A549 (cell line): ENCODE results near the gene SLC22A8.

Source experiments
- CHD4 ChIP-seq: fragments of 200-600 bp; sonication (generic); IDR thresholded peaks from 2 replicates; pipeline ENCODE4 v1.6.1; 2016; ENCODE audit warnings: antibody characterized with exemption, mild to moderate bottlenecking, borderline replicate concordance
- EP300 ChIP-seq, 2 experiments: fragments of >200 bp; sonication (Bioruptor Twin); formaldehyde crosslinking; IDR thresholded peaks; 2 replicates in 1 of 2; 3 replicates in 1 of 2; pipeline ENCODE4 v1.6.1; 2016 to 2017
- GATA3 ChIP-seq: IDR thresholded peaks from 2 replicates; pipeline ENCODE4 v1.6.1; 2012; ENCODE audit warnings: borderline replicate concordance
- HEYL ChIP-seq: fragments of 250-450 bp; sonication (Bioruptor Pico); IDR thresholded peaks from 2 replicates; pipeline ENCODE4 v1.8.0; 2021; ENCODE audit warnings: mild to moderate bottlenecking, moderate library complexity
- JUN ChIP-seq, 2 experiments: fragments of >200 bp; sonication (Bioruptor Twin); formaldehyde crosslinking; IDR thresholded peaks; 2 replicates in 1 of 2; 3 replicates in 1 of 2; pipeline ENCODE4 v1.6.1; 2016 to 2017
- KDM1A ChIP-seq: fragments of 200-600 bp; sonication (generic); IDR thresholded peaks from 2 replicates; pipeline ENCODE4 v1.6.1; 2016; ENCODE audit warnings: low read depth, mild to moderate bottlenecking
- MAFK ChIP-seq: fragments of 450-650 bp; IDR thresholded peaks from 2 replicates; pipeline ENCODE4 v1.6.1; 2014; ENCODE audit not compliant: partially characterized antibody
- POLR2A ChIP-seq: IDR thresholded peaks from 2 replicates; pipeline ENCODE4 v1.6.1; 2012; ENCODE audit warnings: mild to moderate bottlenecking, low read length
- POLR2AphosphoS2 ChIP-seq: conservative IDR thresholded peaks from 2 replicates; pipeline ENCODE4 v1.6.1; 2012; ENCODE audit warnings: low read length, improper control_type of control experiment, inconsistent platforms
- TF ChIP-seq, protein P1 (sequence below): fragments of >200 bp; sonication (Bioruptor Twin); formaldehyde crosslinking; IDR thresholded peaks from 3 replicates; pipeline ENCODE4 v1.5.1; 2016
- TF ChIP-seq, protein P2 (sequence below): IDR thresholded peaks from 2 replicates; pipeline ENCODE4 v1.6.1; 2012
- TF ChIP-seq, protein P3 (sequence below): fragments of 200-600 bp; sonication (generic); IDR thresholded peaks from 2 replicates; pipeline ENCODE4 v1.6.1; 2016; ENCODE audit warnings: antibody characterized with exemption, mild to moderate bottlenecking, moderate library complexity

DNA sequence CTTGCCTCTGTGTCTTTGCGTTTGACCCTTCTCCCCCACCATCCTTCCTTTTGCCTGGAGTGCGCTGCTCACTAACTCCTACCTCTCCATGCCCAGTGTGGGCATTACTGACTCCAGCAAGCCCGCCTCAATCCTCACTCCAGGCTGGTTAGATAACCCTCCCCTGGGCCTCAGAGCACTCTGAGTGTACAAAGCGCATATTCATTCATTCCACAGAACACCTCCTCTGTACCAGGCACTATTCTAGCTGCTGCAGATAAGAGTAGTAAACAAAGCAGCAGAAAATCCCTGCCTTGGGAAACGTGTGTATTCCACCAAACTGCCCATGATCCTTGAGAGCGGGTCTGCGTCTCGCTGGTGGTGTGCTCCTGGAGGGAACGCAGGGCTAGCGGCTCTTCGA, 3.2 kb downstream of the SLC22A8 start:
- TF ChIP-seq, protein P1, sequence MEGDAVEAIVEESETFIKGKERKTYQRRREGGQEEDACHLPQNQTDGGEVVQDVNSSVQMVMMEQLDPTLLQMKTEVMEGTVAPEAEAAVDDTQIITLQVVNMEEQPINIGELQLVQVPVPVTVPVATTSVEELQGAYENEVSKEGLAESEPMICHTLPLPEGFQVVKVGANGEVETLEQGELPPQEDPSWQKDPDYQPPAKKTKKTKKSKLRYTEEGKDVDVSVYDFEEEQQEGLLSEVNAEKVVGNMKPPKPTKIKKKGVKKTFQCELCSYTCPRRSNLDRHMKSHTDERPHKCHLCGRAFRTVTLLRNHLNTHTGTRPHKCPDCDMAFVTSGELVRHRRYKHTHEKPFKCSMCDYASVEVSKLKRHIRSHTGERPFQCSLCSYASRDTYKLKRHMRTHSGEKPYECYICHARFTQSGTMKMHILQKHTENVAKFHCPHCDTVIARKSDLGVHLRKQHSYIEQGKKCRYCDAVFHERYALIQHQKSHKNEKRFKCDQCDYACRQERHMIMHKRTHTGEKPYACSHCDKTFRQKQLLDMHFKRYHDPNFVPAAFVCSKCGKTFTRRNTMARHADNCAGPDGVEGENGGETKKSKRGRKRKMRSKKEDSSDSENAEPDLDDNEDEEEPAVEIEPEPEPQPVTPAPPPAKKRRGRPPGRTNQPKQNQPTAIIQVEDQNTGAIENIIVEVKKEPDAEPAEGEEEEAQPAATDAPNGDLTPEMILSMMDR = no peak
- TF ChIP-seq POLR2A (no peak), POLR2AphosphoS2 (no peak), JUN (IDR thresholded peaks at IDR 0.05) (no peak), EP300 (IDR thresholded peaks at IDR 0.05) (no peak), KDM1A (no peak), GATA3 (no peak), CHD4 (no peak), HEYL (no peak), MAFK (no peak)
- TF ChIP-seq, protein P2, sequence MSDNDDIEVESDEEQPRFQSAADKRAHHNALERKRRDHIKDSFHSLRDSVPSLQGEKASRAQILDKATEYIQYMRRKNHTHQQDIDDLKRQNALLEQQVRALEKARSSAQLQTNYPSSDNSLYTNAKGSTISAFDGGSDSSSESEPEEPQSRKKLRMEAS = no peak
- TF ChIP-seq, protein P3, sequence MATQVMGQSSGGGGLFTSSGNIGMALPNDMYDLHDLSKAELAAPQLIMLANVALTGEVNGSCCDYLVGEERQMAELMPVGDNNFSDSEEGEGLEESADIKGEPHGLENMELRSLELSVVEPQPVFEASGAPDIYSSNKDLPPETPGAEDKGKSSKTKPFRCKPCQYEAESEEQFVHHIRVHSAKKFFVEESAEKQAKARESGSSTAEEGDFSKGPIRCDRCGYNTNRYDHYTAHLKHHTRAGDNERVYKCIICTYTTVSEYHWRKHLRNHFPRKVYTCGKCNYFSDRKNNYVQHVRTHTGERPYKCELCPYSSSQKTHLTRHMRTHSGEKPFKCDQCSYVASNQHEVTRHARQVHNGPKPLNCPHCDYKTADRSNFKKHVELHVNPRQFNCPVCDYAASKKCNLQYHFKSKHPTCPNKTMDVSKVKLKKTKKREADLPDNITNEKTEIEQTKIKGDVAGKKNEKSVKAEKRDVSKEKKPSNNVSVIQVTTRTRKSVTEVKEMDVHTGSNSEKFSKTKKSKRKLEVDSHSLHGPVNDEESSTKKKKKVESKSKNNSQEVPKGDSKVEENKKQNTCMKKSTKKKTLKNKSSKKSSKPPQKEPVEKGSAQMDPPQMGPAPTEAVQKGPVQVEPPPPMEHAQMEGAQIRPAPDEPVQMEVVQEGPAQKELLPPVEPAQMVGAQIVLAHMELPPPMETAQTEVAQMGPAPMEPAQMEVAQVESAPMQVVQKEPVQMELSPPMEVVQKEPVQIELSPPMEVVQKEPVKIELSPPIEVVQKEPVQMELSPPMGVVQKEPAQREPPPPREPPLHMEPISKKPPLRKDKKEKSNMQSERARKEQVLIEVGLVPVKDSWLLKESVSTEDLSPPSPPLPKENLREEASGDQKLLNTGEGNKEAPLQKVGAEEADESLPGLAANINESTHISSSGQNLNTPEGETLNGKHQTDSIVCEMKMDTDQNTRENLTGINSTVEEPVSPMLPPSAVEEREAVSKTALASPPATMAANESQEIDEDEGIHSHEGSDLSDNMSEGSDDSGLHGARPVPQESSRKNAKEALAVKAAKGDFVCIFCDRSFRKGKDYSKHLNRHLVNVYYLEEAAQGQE = no peak
